Activated naive CD4-positive, alpha-beta T cell treated with anti-CD3 and anti-CD28 coated beads, Interleukin-2, amount 50 U/mL, for 16 hours (primary cell): ENCODE data around the gene BCAS3.
A peak's percentile ranks its signal among the peaks of the same experiment; 100 is the strongest.
"Not testable (repeated sequence)": the region's sequence is repeated elsewhere in the genome, so short reads cannot be mapped to it uniquely, and the experiment has no call there.

Experiments
- DNase-seq: peaks from one replicate; pipeline ENCODE4 v3.0.0-alpha.2; 2020

BCAS3 gene

GRCh38 chr17:61139219-61139618 is 461.6 kb downstream of the BCAS3 start:
- DNase-seq = peak; percentile 31

- DNase-seq = no peak
Observed at GRCh38 chr17:61140081-61140786, 462.6 kb downstream of the BCAS3 start.

DNA sequence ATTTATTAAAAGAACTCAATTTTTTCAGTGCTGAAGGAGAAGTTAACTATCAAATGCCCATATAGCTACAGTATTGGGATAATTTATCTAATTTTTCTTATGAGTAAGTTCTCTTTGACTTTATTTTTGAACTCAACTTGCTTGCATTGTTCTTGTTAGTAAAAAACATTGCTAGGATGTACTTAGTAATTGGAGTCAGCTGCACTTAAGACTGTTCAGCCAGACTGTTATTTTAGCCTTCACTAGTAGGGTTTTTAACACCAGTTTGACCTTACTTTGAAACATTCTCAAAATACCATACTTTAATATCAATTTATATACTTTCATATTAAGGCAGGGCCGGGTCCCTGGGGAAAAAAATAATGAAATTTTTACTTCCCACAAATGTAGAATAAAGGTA is 465.4 kb downstream of the BCAS3 start:
- DNase-seq = no peak

- DNase-seq = no peak
Observed at GRCh38 chr17:61144137-61144536, 466.5 kb downstream of the BCAS3 start.

- no peak for DNase-seq
Observed at GRCh38 chr17:61144617-61145564, 467.2 kb downstream of the BCAS3 start.

DNA sequence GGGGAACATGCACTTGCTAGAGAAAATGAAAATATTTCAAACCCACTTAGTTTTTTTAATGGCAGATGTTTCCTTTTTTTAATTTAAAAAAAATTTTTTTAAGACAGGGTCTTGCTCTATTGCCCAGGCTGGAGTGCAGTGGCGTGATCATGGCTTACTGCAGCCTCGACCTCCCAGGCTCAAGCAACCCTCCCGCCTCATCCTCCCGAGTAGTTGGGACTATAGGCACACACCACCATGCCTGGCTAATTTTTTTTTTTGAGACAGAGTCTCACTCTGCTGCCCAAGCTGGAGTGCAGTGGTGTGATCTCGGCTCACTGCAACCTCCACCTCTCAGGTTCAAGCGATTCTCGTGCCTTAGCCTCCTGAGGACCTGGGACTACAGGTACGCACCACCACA is 469.2 kb downstream of the BCAS3 start:
- DNase-seq = not testable (repeated sequence)

DNA sequence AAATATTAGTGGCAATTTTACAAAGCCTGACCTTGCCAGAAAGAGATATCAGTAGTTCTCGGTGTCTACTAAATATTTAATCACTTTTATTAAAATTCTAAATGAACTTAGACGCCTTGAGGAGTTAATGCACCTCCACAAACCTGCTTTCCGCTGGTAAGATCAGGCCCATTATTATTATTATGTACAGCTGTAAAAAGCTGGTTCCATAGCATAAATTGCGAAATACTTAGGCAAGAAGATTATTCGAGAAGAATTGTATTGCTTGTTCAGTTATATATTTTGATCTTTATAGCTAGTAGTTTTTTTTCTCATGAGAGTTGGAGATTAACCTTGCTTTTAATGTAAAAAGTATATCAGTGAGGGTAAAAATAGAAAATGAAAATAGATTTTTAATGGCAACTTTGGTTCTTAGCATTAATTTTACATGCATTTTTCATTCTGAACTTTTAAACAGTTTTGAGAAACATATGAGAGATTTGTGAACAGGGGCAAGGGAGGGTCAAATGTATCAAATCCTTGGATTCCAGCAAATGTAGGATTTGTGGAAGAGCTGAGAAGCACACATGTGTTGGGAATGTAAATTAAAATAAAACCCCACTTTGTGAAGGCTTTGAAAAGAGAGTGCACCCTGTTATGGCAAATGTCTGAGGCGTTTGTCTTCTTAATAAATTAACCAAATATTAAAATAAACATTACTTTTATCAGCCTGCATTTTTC is 471.6 kb downstream of the BCAS3 start:
- no peak for DNase-seq

- DNase-seq = no peak
Observed at GRCh38 chr17:61149862-61150362, 472.3 kb downstream of the BCAS3 start.

DNA sequence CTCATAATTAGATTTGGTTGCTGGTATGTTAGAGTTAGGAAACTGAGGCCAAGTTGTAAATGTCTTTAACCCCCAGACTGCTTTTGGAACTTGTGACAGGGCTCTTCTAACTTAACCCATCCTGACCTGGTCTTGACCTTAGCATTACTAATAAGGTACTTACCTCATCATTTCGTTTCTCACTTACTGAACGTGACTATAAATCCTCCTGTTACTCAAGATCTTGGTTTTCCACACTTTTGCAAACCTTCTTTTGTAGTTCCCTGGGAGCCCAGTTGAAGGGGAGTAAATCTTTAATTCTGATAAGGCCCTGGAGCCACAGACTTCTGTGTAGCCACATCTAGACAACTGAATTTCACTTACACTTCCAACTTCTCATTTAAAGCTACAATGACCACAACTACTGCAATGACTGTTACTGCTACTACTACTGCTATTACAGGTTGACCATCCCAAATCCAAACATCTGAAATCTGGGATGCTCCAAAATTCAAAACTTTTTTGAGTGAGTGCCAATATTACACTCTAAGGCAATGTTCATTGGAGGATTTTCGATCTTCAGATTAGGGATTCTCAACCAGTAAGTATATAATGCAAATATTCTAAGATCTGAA is 473.1 kb downstream of the BCAS3 start:
- no peak for DNase-seq

DNA sequence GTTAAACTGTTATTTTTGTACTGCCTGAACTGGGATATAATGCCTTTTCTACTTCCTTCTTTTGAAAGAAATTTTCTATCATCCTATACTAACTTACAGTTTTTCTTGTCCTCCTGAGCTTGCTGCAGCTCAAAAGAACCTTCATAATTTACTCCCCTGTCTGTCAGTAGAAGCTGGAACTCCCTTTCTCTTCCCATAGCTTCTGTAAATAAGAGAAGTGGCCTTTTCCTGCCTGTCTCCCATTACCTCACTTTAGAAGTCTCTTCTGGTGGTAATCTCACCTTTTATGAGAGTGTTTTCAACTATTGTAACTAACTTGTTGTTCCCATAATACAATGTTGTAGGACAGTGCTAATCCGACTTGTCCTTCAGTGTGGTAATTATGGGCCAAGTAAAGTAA is 475.2 kb downstream of the BCAS3 start:
- DNase-seq = no peak

DNA sequence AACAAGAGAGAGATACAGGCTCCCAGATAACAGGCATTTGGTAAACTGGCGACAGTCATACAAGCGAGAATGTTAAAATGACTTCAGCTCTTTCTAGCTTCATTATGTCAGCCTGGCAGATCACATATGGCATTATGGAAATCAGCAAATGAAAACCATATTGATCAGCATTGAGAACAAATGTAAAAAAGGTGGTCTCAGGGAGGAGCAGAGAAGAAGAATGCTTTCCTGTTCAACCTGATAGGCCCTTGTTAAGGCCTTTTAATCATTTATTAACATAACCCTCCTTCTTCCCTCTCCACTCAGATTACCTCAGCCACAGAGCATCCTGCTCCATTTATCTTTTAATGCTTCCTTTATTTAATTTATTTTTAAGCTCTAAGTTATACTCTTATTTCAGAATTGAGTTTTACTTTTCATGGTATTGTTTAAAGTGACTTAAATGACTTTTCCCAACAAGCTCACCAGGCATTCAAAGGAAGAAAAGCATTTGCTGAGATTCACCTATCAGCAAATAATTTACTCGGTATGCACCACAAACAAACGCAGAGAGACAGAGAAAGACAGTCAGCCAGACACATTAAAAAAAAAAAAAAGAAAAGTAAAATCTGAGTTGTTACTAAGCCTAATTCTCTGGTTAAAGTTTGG is 478.1 kb downstream of the BCAS3 start:
- no peak for DNase-seq

- DNase-seq = no peak
Observed at GRCh38 chr17:61157246-61157886, 479.7 kb downstream of the BCAS3 start.

- no peak for DNase-seq
Observed at GRCh38 chr17:61158376-61158775, 480.7 kb downstream of the BCAS3 start.

DNA sequence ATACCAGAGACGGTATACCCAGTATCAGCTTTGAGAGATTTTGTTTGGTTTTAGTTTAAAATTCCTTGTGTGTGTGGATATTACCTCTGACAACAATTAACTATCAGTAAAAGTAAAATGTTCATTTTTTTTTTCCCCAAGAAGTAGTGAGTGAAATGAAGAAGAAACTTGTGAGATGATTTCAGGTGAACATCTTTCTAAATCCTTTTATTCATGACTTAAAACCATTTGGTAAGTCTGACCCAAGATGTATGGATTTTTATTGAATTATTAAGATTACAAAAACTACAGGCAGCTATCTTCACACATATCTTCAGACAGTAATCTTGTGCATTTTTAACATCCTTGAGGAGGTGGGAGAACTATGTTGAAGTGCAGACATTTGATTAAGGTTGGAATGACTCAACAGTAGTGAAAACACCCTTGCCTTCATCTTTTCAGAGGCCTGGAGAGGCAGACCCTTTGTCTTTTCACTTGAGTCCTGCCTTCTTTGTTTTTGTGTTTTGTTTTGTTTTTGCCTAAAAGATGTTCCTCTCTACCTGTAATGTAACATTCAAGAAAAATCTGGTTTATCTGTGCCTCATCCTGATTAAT is 481.7 kb downstream of the BCAS3 start:
- no peak for DNase-seq

GRCh38 chr17:61160204-61160603 is 482.6 kb downstream of the BCAS3 start:
- DNase-seq = no peak

- DNase-seq = no peak
Observed at GRCh38 chr17:61160789-61161445, 483.3 kb downstream of the BCAS3 start.

DNA sequence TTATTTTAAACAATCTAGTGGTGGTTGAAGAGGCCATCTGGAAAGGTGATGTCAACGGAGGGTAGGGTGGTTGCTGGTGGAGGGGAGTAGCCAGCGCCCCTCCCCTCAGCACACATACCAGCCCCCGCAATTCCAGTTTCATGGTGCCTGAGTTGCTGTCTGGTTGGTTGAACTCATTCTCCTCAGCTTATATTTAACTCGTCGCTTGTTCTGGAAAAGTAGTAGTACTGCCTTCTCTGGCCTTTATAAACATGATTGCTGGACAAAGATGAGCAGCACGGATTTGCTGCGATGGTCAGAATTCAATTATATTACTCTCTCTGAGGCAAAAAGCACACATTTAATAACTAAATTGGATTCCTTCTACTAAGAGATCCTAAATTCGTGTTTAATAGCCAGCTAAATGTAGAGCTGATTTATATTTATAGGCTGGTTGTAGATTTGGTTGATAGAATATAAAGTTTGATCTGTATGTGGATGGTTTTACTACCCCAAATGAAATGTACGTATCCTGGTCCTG is 484.0 kb downstream of the BCAS3 start:
- no peak for DNase-seq

DNA sequence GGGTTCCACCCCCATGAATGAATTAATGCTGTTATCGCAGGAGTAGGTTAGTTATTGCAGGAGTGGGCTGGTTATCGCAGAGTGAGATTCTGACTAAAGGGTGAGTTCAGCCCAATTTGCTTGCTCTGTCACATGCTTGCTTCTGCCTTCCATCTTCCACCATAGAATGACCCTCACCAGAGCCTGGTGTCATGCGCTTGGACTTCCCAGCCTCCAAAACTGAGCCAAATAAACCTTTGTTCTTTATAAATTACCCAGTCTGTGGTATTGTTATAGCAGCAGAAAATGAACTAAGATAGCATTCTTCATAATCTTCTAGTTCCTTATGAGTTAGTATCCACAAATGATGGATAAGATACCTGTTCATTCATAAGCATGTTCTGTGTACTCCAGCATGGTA is 486.9 kb downstream of the BCAS3 start:
- no peak for DNase-seq

DNA sequence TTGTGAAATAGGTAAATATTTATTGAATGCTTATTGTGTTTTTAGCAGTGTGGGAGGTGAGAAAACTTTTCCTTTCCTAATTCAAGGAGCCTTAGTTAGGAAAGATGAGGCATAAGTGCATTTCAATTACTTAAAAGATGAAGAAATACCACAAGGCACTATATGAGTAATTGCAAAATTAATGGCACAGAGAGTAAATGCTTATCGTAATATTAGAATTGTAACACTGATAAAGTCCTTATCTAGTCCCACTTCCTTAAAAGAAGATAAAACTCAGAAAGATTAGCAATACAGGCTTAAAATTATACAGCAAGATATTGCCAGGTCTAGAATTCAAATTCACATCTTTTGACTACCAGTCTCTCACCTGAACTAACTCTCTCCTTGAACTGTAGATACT is 489.4 kb downstream of the BCAS3 start:
- no peak for DNase-seq

DNA sequence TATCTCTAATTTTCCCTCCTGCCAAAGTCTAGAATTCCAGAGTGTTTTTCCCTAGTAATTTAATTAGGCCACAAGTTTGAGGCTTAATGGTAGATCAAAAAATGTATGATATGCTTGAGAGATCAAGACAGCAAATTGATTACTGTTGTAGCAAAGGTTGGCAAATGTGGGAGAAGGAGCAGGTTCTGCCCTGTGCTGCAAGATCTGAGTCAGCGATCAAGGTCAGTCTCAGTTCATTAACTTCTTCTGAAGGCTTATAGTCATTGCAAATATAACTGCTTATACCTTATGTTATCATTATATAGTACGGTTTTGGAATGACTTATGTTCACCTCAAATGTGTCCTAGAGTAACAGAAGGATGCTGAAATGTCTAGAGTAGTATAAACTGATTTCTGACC is 490.9 kb downstream of the BCAS3 start:
- no peak for DNase-seq

GRCh38 chr17:61174310-61174709 is 496.7 kb downstream of the BCAS3 start:
- DNase-seq = no peak
